KMS-11 (cell line): ENCODE measurements around the gene C1orf105.

Source experiments
- H2AFZ ChIP-seq: fragments of 200-600 bp; sonication (generic); 2 replicates; pipeline ENCODE4 v1.6.1; 2016; ENCODE audit warnings: antibody characterized with exemption, mixed run types, low read depth
- H3K27ac ChIP-seq: fragments of 200-600 bp; sonication (generic); 2 replicates; pipeline ENCODE4 v1.6.1; 2016; ENCODE audit warnings: mild to moderate bottlenecking, mixed run types
- H3K27me3 ChIP-seq: fragments of 200-600 bp; sonication (generic); 2 replicates; pipeline ENCODE4 v1.6.1; 2017; ENCODE audit warnings: mild to moderate bottlenecking, low read depth, mixed run types, moderate library complexity; ENCODE audit not compliant: insufficient read depth
- H3K36me3 ChIP-seq: fragments of 200-600 bp; sonication (generic); 2 replicates; pipeline ENCODE4 v1.6.1; 2017; ENCODE audit warnings: mild to moderate bottlenecking, mixed run types; ENCODE audit not compliant: insufficient read depth
- H3K4me1 ChIP-seq: fragments of 200-600 bp; sonication (generic); 2 replicates; pipeline ENCODE4 v1.6.1; 2016; ENCODE audit warnings: mild to moderate bottlenecking, low read depth, mixed run types; ENCODE audit not compliant: poor library complexity, severe bottlenecking
- H3K4me2 ChIP-seq: fragments of 200-600 bp; sonication (generic); 2 replicates; pipeline ENCODE4 v1.7.0; 2016; ENCODE audit warnings: mild to moderate bottlenecking, mixed run types
- H3K4me3 ChIP-seq: fragments of 200-600 bp; sonication (generic); IDR thresholded peaks from 2 replicates; pipeline ENCODE4 v1.6.1; 2017; ENCODE audit warnings: low read depth, low read length, mixed read lengths; ENCODE audit not compliant: insufficient read depth
- H3K79me2 ChIP-seq: fragments of 200-600 bp; sonication (generic); 2 replicates; pipeline ENCODE4 v1.6.1; 2016; ENCODE audit warnings: low read depth, mixed run types; ENCODE audit not compliant: insufficient read depth
- H3K9ac ChIP-seq: fragments of 200-600 bp; sonication (generic); 2 replicates; pipeline ENCODE4 v1.6.1; 2016; ENCODE audit warnings: mild to moderate bottlenecking, mixed run types
- H4K20me1 ChIP-seq: fragments of 200-600 bp; sonication (generic); 2 replicates; pipeline ENCODE4 v1.6.1; 2016; ENCODE audit warnings: mild to moderate bottlenecking, mixed run types; ENCODE audit not compliant: insufficient read depth
- CTCF ChIP-seq: fragments of 200-600 bp; sonication (generic); conservative IDR thresholded peaks from 2 replicates; pipeline ENCODE4 v1.6.1; 2017; ENCODE audit warnings: low read depth, mild to moderate bottlenecking, antibody characterized with exemption, low read length, moderate library complexity, mixed read lengths

The C1orf105 gene

GRCh38 chr1:172391976-172392375 is 28.5 kb upstream of the C1orf105 start:
- H3K4me1 ChIP-seq = peaks cover 36% of the 10 kb centered on the region
- no peak for TF ChIP-seq CTCF
- H2AFZ ChIP-seq = no peak overlapping the region
- no peak overlapping the region for H3K27ac ChIP-seq
- no peaks in the 10 kb centered on the region for H3K36me3 ChIP-seq
- H3K4me2 ChIP-seq = no peak overlapping the region
- H3K9ac ChIP-seq = no peak overlapping the region
- H3K4me3 ChIP-seq = no peak overlapping the region
- H3K79me2 ChIP-seq = no peaks in the 10 kb centered on the region
- H3K27me3 ChIP-seq = peaks cover 5% of the 10 kb centered on the region; the same call in 1 of the 2 replicates
- no peaks in the 10 kb centered on the region for H4K20me1 ChIP-seq

- no peak overlapping the region for H3K4me3 ChIP-seq
- no peaks in the 10 kb centered on the region for H3K36me3 ChIP-seq
- H3K9ac ChIP-seq = no peak overlapping the region
- no peak overlapping the region for H2AFZ ChIP-seq
- 0 out of 2 replicates have a peak overlapping the region, but pooled peaks have one; percentile 37 for H3K4me2 ChIP-seq
- H3K27ac ChIP-seq = no peak overlapping the region
- TF ChIP-seq CTCF = no peak
- H3K79me2 ChIP-seq = no peaks in the 10 kb centered on the region
- no peaks in the 10 kb centered on the region for H4K20me1 ChIP-seq
- H3K4me1 ChIP-seq = peaks cover 36% of the 10 kb centered on the region
- peaks cover 5% of the 10 kb centered on the region; the same call in 1 of the 2 replicates for H3K27me3 ChIP-seq
These were observed 27.1 kb upstream of the C1orf105 start for GRCh38 chr1:172393354-172393753.

- Histone ChIP-seq H3K27ac (no peak overlapping the region), H3K79me2 (no peaks in the 10 kb centered on the region), H4K20me1 (no peaks in the 10 kb centered on the region), H3K4me1 (peaks cover 36% of the 10 kb centered on the region), H3K4me2 (peak overlapping the region; percentile 37), H3K27me3 (peaks cover 5% of the 10 kb centered on the region; the same call in 1 of the 2 replicates), H2AFZ (no peak overlapping the region), H3K36me3 (no peaks in the 10 kb centered on the region), H3K4me3 (no peak overlapping the region), H3K9ac (no peak overlapping the region)
- no peak for TF ChIP-seq CTCF
These were observed 26.2 kb upstream of the C1orf105 start for GRCh38 chr1:172394141-172394751.

- Histone ChIP-seq H3K79me2 (no peaks in the 10 kb centered on the region), H3K4me1 (peaks cover 36% of the 10 kb centered on the region), H2AFZ (no peak overlapping the region), H3K4me3 (no peak overlapping the region), H3K27ac (no peak overlapping the region), H3K36me3 (no peaks in the 10 kb centered on the region), H3K9ac (no peak overlapping the region), H4K20me1 (no peaks in the 10 kb centered on the region), H3K4me2 (peak overlapping the region; percentile 37), H3K27me3 (peaks cover 5% of the 10 kb centered on the region; the same call in 1 of the 2 replicates)
- no peak for TF ChIP-seq CTCF
These were observed 25.7 kb upstream of the C1orf105 start for GRCh38 chr1:172394811-172395210.
